ENCODE results near the gene CNGA3.

Gene CNGA3

GRCh38 chr2:98379311-98380202, 33.3 kb downstream of the CNGA3 start:
- H3K9me3 ChIP-seq (replicated peaks; ENCODE audit: low read length) = no peaks in the 10 kb centered on the region
- H3K27me3 ChIP-seq (ENCODE audit: control insufficient read depth, insufficient read depth, low read length) = peaks cover 33% of the 10 kb centered on the region
- no peaks in the 10 kb centered on the region for H3K36me3 ChIP-seq (ENCODE audit: insufficient read depth, low read length)
- H3K4me2 ChIP-seq (ENCODE audit: low read length) = peak overlapping the region; percentile 10
- H3K9ac ChIP-seq (ENCODE audit: low read depth, low read length) = no peak overlapping the region
- no peak overlapping the region for H3K4me3 ChIP-seq (ENCODE audit: low read length)
- peaks cover 10% of the 10 kb centered on the region for H3K4me1 ChIP-seq (ENCODE audit: control insufficient read depth, insufficient read depth, low read length)

- peaks cover 30% of the 10 kb centered on the region for H3K27me3 ChIP-seq (ENCODE audit: control insufficient read depth, insufficient read depth, low read length)
Observed at GRCh38 chr2:98380203-98380535, 33.9 kb downstream of the CNGA3 start.

GRCh38 chr2:98381494-98381893, 35.2 kb downstream of the CNGA3 start:
- Histone ChIP-seq H3K36me3 (ENCODE audit: insufficient read depth, low read length) (no peaks in the 10 kb centered on the region), H3K9ac (ENCODE audit: low read depth, low read length) (no peak overlapping the region), H3K9me3 (replicated peaks; ENCODE audit: low read length) (no peaks in the 10 kb centered on the region), H3K4me2 (ENCODE audit: low read length) (no peak overlapping the region), H3K4me1 (ENCODE audit: control insufficient read depth, insufficient read depth, low read length) (peaks cover 10% of the 10 kb centered on the region), H3K4me3 (ENCODE audit: low read length) (no peak overlapping the region), H3K27me3 (ENCODE audit: control insufficient read depth, insufficient read depth, low read length) (peaks cover 33% of the 10 kb centered on the region)

More at GRCh38 chr2:98380203-98380535, 33.9 kb downstream of the CNGA3 start:
- Histone ChIP-seq H3K36me3 (ENCODE audit: insufficient read depth, low read length) (no peaks in the 10 kb centered on the region), H3K9ac (ENCODE audit: low read depth, low read length) (no peak overlapping the region), H3K4me3 (ENCODE audit: low read length) (no peak overlapping the region), H3K4me2 (ENCODE audit: low read length) (no peak overlapping the region), H3K4me1 (ENCODE audit: control insufficient read depth, insufficient read depth, low read length) (peaks cover 10% of the 10 kb centered on the region), H3K9me3 (replicated peaks; ENCODE audit: low read length) (no peaks in the 10 kb centered on the region)

- no peak overlapping the region for H3K4me2 ChIP-seq (ENCODE audit: low read length)
- peaks cover 10% of the 10 kb centered on the region for H3K4me1 ChIP-seq (ENCODE audit: control insufficient read depth, insufficient read depth, low read length)
- no peaks in the 10 kb centered on the region for H3K36me3 ChIP-seq (ENCODE audit: insufficient read depth, low read length)
Observed at GRCh38 chr2:98382086-98382485, 35.8 kb downstream of the CNGA3 start.

GRCh38 chr2:98382739-98383138, 36.5 kb downstream of the CNGA3 start:
- Histone ChIP-seq H3K4me3 (ENCODE audit: low read length) (no peak overlapping the region), H3K27me3 (ENCODE audit: control insufficient read depth, insufficient read depth, low read length) (peaks cover 32% of the 10 kb centered on the region), H3K4me2 (ENCODE audit: low read length) (no peak overlapping the region), H3K36me3 (ENCODE audit: insufficient read depth, low read length) (no peaks in the 10 kb centered on the region), H3K4me1 (ENCODE audit: control insufficient read depth, insufficient read depth, low read length) (peaks cover 10% of the 10 kb centered on the region), H3K9ac (ENCODE audit: low read depth, low read length) (no peak overlapping the region), H3K9me3 (replicated peaks; ENCODE audit: low read length) (no peaks in the 10 kb centered on the region)

More at GRCh38 chr2:98382086-98382485, 35.8 kb downstream of the CNGA3 start:
- H3K9ac ChIP-seq (ENCODE audit: low read depth, low read length) = no peak overlapping the region
- H3K4me3 ChIP-seq (ENCODE audit: low read length) = no peak overlapping the region
- H3K9me3 ChIP-seq (replicated peaks; ENCODE audit: low read length) = no peaks in the 10 kb centered on the region
- peaks cover 33% of the 10 kb centered on the region for H3K27me3 ChIP-seq (ENCODE audit: control insufficient read depth, insufficient read depth, low read length)

GRCh38 chr2:98383166-98383565, 36.9 kb downstream of the CNGA3 start:
- no peaks in the 10 kb centered on the region for H3K36me3 ChIP-seq (ENCODE audit: insufficient read depth, low read length)
- H3K4me3 ChIP-seq (ENCODE audit: low read length) = no peak overlapping the region
- H3K9ac ChIP-seq (ENCODE audit: low read depth, low read length) = no peak overlapping the region
- no peaks in the 10 kb centered on the region for H3K9me3 ChIP-seq (replicated peaks; ENCODE audit: low read length)
- no peak overlapping the region for H3K4me2 ChIP-seq (ENCODE audit: low read length)
- peaks cover 10% of the 10 kb centered on the region for H3K4me1 ChIP-seq (ENCODE audit: control insufficient read depth, insufficient read depth, low read length)
- peaks cover 31% of the 10 kb centered on the region for H3K27me3 ChIP-seq (ENCODE audit: control insufficient read depth, insufficient read depth, low read length)

- Histone ChIP-seq H3K4me1 (ENCODE audit: control insufficient read depth, insufficient read depth, low read length) (no peaks in the 10 kb centered on the region), H3K36me3 (ENCODE audit: insufficient read depth, low read length) (no peaks in the 10 kb centered on the region), H3K4me3 (ENCODE audit: low read length) (no peak overlapping the region), H3K9ac (ENCODE audit: low read depth, low read length) (no peak overlapping the region), H3K27me3 (ENCODE audit: control insufficient read depth, insufficient read depth, low read length) (peaks cover 31% of the 10 kb centered on the region), H3K9me3 (replicated peaks; ENCODE audit: low read length) (no peaks in the 10 kb centered on the region), H3K4me2 (ENCODE audit: low read length) (no peak overlapping the region)
Observed at GRCh38 chr2:98385050-98385699, 38.9 kb downstream of the CNGA3 start.

- H3K4me3 ChIP-seq (ENCODE audit: low read length) = no peak overlapping the region
- H3K27me3 ChIP-seq (ENCODE audit: control insufficient read depth, insufficient read depth, low read length) = peaks cover 33% of the 10 kb centered on the region
- no peaks in the 10 kb centered on the region for H3K36me3 ChIP-seq (ENCODE audit: insufficient read depth, low read length)
- H3K4me2 ChIP-seq (ENCODE audit: low read length) = no peak overlapping the region
- no peaks in the 10 kb centered on the region for H3K9me3 ChIP-seq (replicated peaks; ENCODE audit: low read length)
- no peak overlapping the region for H3K9ac ChIP-seq (ENCODE audit: low read depth, low read length)
- no peaks in the 10 kb centered on the region for H3K4me1 ChIP-seq (ENCODE audit: control insufficient read depth, insufficient read depth, low read length)
Observed at GRCh38 chr2:98387478-98387877, 41.2 kb downstream of the CNGA3 start.

GRCh38 chr2:98388081-98388480, 41.8 kb downstream of the CNGA3 start:
- no peaks in the 10 kb centered on the region for H3K9me3 ChIP-seq (replicated peaks; ENCODE audit: low read length)
- H3K36me3 ChIP-seq (ENCODE audit: insufficient read depth, low read length) = no peaks in the 10 kb centered on the region
- no peaks in the 10 kb centered on the region for H3K4me1 ChIP-seq (ENCODE audit: control insufficient read depth, insufficient read depth, low read length)
- peaks cover 33% of the 10 kb centered on the region for H3K27me3 ChIP-seq (ENCODE audit: control insufficient read depth, insufficient read depth, low read length)
- no peak overlapping the region for H3K9ac ChIP-seq (ENCODE audit: low read depth, low read length)
- no peak overlapping the region for H3K4me3 ChIP-seq (ENCODE audit: low read length)
- no peak overlapping the region for H3K4me2 ChIP-seq (ENCODE audit: low read length)

- no peaks in the 10 kb centered on the region for H3K9me3 ChIP-seq (replicated peaks; ENCODE audit: low read length)
- H3K4me2 ChIP-seq (ENCODE audit: low read length) = no peak overlapping the region
- no peak overlapping the region for H3K9ac ChIP-seq (ENCODE audit: low read depth, low read length)
- no peak overlapping the region for H3K4me3 ChIP-seq (ENCODE audit: low read length)
- no peaks in the 10 kb centered on the region for H3K4me1 ChIP-seq (ENCODE audit: control insufficient read depth, insufficient read depth, low read length)
- no peaks in the 10 kb centered on the region for H3K36me3 ChIP-seq (ENCODE audit: insufficient read depth, low read length)
- H3K27me3 ChIP-seq (ENCODE audit: control insufficient read depth, insufficient read depth, low read length) = peaks cover 36% of the 10 kb centered on the region
Observed at GRCh38 chr2:98388601-98389250, 42.5 kb downstream of the CNGA3 start.

- H3K4me2 ChIP-seq (ENCODE audit: low read length) = no peak overlapping the region
- peaks cover 36% of the 10 kb centered on the region for H3K27me3 ChIP-seq (ENCODE audit: control insufficient read depth, insufficient read depth, low read length)
- H3K9me3 ChIP-seq (replicated peaks; ENCODE audit: low read length) = no peaks in the 10 kb centered on the region
- no peak overlapping the region for H3K4me3 ChIP-seq (ENCODE audit: low read length)
- H3K36me3 ChIP-seq (ENCODE audit: insufficient read depth, low read length) = no peaks in the 10 kb centered on the region
- H3K4me1 ChIP-seq (ENCODE audit: control insufficient read depth, insufficient read depth, low read length) = no peaks in the 10 kb centered on the region
- H3K9ac ChIP-seq (ENCODE audit: low read depth, low read length) = no peak overlapping the region
Observed at GRCh38 chr2:98389251-98389605, 43.0 kb downstream of the CNGA3 start.
